Central memory CD4-positive, alpha-beta T cell (primary cell): Measurements from ENCODE around the gene CTSZ.
A peak's percentile ranks its signal among the peaks of the same experiment; 100 is the strongest.
"Not testable (repeated sequence)": the region's sequence is repeated elsewhere in the genome, so short reads cannot be mapped to it uniquely, and the experiment has no call there.

Source experiments
- DNase-seq: peaks from one replicate; pipeline ENCODE4 v3.0.0; 2022

CTSZ gene

GRCh38 chr20:58996226-58996611 is 10.8 kb downstream of the CTSZ start:
- no peak for DNase-seq

- DNase-seq: no peak
Measured at GRCh38 chr20:58995461-58996225, 11.4 kb downstream of the CTSZ start.

GRCh38 chr20:58994390-58995159 is 12.5 kb downstream of the CTSZ start:
- DNase-seq: no peak

- DNase-seq: no peak
Measured at GRCh38 chr20:58993332-58994248, 13.5 kb downstream of the CTSZ start.

- DNase-seq: no peak
Measured at GRCh38 chr20:58992911-58993310, 14.1 kb downstream of the CTSZ start.

GRCh38 chr20:58991715-58992114 is 15.3 kb downstream of the CTSZ start:
- DNase-seq: no peak

- no peak for DNase-seq
Measured at GRCh38 chr20:58990651-58991445, 16.2 kb downstream of the CTSZ start.

- no peak for DNase-seq
Measured at GRCh38 chr20:58989196-58989595, 17.9 kb downstream of the CTSZ start.

GRCh38 chr20:58988565-58988882 is 18.5 kb downstream of the CTSZ start:
- DNase-seq: no peak

- DNase-seq: no peak
Measured at GRCh38 chr20:58987790-58988564, 19.1 kb downstream of the CTSZ start.

GRCh38 chr20:58986968-58987517 is 20.0 kb downstream of the CTSZ start:
- DNase-seq: no peak

GRCh38 chr20:58986286-58986967 is 20.6 kb downstream of the CTSZ start:
- no peak for DNase-seq

- no peak for DNase-seq
Measured at GRCh38 chr20:58985656-58986055, 21.4 kb downstream of the CTSZ start.

- DNase-seq: no peak
Measured at GRCh38 chr20:58984691-58985090, 22.4 kb downstream of the CTSZ start.

- DNase-seq: not testable (repeated sequence)
Measured at GRCh38 chr20:58983115-58983468, 24.0 kb downstream of the CTSZ start.

GRCh38 chr20:58982406-58983114 is 24.5 kb downstream of the CTSZ start:
- DNase-seq: no peak

GRCh38 chr20:58981628-58982364 is 25.3 kb downstream of the CTSZ start:
- peak; percentile 7 for DNase-seq

GRCh38 chr20:58980711-58981627 is 26.1 kb downstream of the CTSZ start, which contains the start of gene NELFCD:
NELFCD (plus strand) TSS chr20:58981256; CDS start chr20:58981310, 54 bp downstream.
- DNase-seq: peak; percentile 85
